Activated T-cell treated with anti-CD3 and anti-CD28 coated beads, Interleukin-2, amount 50 U/mL, for 72 hours (primary cell): ENCODE measurements around the gene FTSJ3. TPM values are rescaled to one million over a fixed set of nuclear protein-coding genes. Genes with fewer than 3 reads are reported as not detected.
"Not testable (repeated sequence)": the region's sequence is repeated elsewhere in the genome, so short reads cannot be mapped to it uniquely, and the experiment has no call there.

Experiments used
- ATAC-seq, 2 donors: fragments of 150-1000 bp; cut with Tn5 transposase; replicated peaks in 1 of 2; 2 replicates each; pipeline ENCODE4 v1.10.0; 2021; ENCODE audit warnings: moderate library complexity in 2 of 2, mild to moderate bottlenecking in 1 of 2
- DNase-seq, 2 donors: peaks; one replicate each; pipeline ENCODE4 v3.0.0; 2021 to 2022; ENCODE audit warnings: mixed read lengths in 1 of 2
- H3K27ac Mint-ChIP-seq: one replicate; pipeline ENCODE4 v1.8.0; 2022; ENCODE audit warnings: mild to moderate bottlenecking, moderate library complexity, mixed read lengths
- H3K27me3 Mint-ChIP-seq: one replicate; pipeline ENCODE4 v1.8.0; 2022; ENCODE audit warnings: low read depth, mixed read lengths
- H3K36me3 Mint-ChIP-seq, 2 donors: one replicate each; pipeline ENCODE4 v1.8.0; 2022; ENCODE audit warnings: mixed read lengths in 2 of 2, mild to moderate bottlenecking in 1 of 2; ENCODE audit not compliant: insufficient read depth in 2 of 2
- H3K4me1 Mint-ChIP-seq: one replicate; pipeline ENCODE4 v1.8.0; 2022; ENCODE audit warnings: low read depth, mixed read lengths
- H3K4me3 Mint-ChIP-seq, 2 donors: one replicate each; pipeline ENCODE4 v1.8.0; 2022; ENCODE audit warnings: mild to moderate bottlenecking in 2 of 2, mixed read lengths in 2 of 2, moderate library complexity in 2 of 2
- H3K9me3 Mint-ChIP-seq, 2 donors: one replicate each; pipeline ENCODE4 v1.8.0; 2022; ENCODE audit warnings: mixed read lengths in 2 of 2
- total RNA-seq, 2 donors: library from RNA; stranded (reverse); gene quantifications; one replicate each; pipeline ENCODE4 v1.2.3, GENCODE V29; 2022

Gene FTSJ3, protein sequence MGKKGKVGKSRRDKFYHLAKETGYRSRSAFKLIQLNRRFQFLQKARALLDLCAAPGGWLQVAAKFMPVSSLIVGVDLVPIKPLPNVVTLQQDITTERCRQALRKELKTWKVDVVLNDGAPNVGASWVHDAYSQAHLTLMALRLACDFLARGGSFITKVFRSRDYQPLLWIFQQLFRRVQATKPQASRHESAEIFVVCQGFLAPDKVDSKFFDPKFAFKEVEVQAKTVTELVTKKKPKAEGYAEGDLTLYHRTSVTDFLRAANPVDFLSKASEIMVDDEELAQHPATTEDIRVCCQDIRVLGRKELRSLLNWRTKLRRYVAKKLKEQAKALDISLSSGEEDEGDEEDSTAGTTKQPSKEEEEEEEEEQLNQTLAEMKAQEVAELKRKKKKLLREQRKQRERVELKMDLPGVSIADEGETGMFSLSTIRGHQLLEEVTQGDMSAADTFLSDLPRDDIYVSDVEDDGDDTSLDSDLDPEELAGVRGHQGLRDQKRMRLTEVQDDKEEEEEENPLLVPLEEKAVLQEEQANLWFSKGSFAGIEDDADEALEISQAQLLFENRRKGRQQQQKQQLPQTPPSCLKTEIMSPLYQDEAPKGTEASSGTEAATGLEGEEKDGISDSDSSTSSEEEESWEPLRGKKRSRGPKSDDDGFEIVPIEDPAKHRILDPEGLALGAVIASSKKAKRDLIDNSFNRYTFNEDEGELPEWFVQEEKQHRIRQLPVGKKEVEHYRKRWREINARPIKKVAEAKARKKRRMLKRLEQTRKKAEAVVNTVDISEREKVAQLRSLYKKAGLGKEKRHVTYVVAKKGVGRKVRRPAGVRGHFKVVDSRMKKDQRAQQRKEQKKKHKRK
- total RNA-seq = 10 to 100 TPM; 36.0 to 42.3 TPM

DNA sequence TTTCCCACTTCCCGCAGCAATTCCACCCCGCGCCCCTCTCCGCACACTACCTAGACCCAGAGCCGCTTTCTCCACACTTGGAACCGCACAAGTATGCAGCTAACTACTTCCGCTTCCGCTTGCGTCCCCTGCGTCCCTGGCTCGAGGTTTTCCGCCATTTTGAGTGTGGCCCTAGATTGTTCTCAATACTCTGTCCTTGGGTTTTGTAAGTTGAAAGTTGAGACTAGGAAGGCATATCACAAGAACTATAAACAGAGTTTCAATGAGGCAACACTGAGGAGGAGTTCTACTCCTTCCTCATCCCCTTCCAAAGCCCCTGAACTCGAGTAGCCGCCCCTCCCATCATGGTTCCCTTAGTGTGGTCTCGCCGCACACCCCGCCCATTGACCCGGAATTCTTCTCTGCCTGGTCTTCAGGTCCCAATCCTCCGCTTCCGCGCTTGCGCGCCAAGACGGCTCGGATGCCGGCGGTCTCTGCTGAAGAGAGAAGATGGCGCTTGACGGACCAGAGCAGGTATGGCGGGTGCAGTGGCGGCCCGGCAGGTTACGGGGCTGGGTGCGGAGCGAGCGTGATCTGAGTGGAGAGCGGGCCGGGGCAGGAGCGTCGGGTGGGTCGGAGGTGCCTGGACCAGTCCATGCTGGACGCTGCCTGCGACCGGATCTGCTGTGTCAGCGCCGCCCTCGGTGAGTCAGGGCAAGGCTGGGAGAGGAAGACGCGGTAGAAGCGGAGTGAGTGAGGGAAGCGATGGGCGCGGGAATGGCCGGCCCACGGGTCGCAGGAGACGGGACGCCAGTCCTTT is at the start of gene FTSJ3, which contains the start of gene PSMC5:
FTSJ3 (minus strand) TSS at position 662 of the 799 bp plus-strand sequence. CDS start 761 bp downstream, outside the sequence.
PSMC5 (plus strand) TSS at position 430 of the 799 bp plus-strand sequence; CDS start at position 490, 60 bp downstream.
- peak within 1 kb of the TSS; percentile 96 to 97 for H3K4me3 Mint-ChIP-seq
- peaks cover 15 to 36% of the 10 kb centered on the region in 2 donors for H3K36me3 Mint-ChIP-seq
- DNase-seq = peak; percentile 95 to 97
- peak; percentile 92 to 93 for ATAC-seq
- no peaks in the 10 kb centered on the region for H3K27me3 Mint-ChIP-seq
- no peaks in the 10 kb centered on the region for H3K9me3 Mint-ChIP-seq
- peaks cover 90% of the 10 kb centered on the region for H3K4me1 Mint-ChIP-seq
- peak within 1 kb of the TSS; percentile 98 for H3K27ac Mint-ChIP-seq

DNA sequence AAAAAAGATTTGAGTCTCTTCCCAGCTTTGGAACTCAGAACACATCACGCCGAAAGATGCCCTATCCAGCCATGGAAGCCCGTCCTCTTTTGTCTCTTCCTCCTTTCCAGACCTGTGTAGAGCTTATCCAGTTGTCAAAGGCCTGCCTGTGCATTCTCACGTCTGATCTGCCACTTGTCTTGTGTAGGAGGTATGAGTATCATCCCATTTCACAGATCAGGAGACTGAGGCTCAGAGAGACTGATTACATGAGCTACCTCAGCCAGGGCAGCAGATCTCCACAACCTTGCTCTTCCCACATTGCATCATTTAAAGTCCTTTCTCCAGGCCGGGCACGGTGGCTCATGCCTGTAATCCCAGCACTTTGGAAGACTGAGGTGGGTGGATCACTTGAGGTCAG is 47.2 kb upstream of the FTSJ3 start:
- H3K4me1 Mint-ChIP-seq, H3K36me3 Mint-ChIP-seq, H3K9me3 Mint-ChIP-seq, H3K27me3 Mint-ChIP-seq, H3K4me3 Mint-ChIP-seq, DNase-seq, ATAC-seq, H3K27ac Mint-ChIP-seq: not testable (repeated sequence)

DNA sequence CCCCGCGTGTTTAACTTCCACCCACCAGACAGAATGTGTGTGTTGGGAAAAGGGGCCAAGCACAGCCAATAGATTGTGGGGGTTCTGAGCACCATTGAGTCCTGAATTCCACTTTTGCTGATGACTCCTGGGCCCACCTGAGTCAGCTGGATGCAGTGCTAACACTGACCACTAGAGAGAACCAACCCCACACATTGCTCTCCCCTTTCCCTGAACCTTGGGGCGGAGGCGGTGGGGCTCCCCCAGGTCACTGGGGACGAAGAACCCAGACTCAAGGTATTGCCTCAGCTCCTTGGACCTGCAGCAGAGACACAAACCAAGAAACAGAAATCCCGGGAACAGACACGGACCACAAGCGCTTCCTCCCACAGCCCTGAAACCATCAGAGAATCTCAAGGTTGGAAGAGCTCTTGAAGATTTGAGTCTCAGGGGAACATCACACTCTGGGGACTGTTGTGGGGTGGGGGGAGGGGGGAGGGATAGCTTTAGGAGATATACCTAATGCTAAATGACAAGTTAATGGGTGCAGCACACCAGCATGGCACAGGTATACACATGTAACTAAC is 46.7 kb upstream of the FTSJ3 start:
- DNase-seq, H3K4me1 Mint-ChIP-seq, H3K36me3 Mint-ChIP-seq, ATAC-seq, H3K9me3 Mint-ChIP-seq, H3K27me3 Mint-ChIP-seq, H3K4me3 Mint-ChIP-seq, H3K27ac Mint-ChIP-seq: not testable (repeated sequence)

- H3K36me3 Mint-ChIP-seq, H3K4me3 Mint-ChIP-seq, DNase-seq, ATAC-seq, H3K4me1 Mint-ChIP-seq, H3K27me3 Mint-ChIP-seq, H3K27ac Mint-ChIP-seq, H3K9me3 Mint-ChIP-seq: not testable (repeated sequence)
Measured at GRCh38 chr17:63873577-63873976, 46.1 kb upstream of the FTSJ3 start, which contains the start of gene CSH2. Gene CSH2 (minus strand): TSS chr17:63873677. CDS start chr17:63873614, 63 bp downstream.

DNA sequence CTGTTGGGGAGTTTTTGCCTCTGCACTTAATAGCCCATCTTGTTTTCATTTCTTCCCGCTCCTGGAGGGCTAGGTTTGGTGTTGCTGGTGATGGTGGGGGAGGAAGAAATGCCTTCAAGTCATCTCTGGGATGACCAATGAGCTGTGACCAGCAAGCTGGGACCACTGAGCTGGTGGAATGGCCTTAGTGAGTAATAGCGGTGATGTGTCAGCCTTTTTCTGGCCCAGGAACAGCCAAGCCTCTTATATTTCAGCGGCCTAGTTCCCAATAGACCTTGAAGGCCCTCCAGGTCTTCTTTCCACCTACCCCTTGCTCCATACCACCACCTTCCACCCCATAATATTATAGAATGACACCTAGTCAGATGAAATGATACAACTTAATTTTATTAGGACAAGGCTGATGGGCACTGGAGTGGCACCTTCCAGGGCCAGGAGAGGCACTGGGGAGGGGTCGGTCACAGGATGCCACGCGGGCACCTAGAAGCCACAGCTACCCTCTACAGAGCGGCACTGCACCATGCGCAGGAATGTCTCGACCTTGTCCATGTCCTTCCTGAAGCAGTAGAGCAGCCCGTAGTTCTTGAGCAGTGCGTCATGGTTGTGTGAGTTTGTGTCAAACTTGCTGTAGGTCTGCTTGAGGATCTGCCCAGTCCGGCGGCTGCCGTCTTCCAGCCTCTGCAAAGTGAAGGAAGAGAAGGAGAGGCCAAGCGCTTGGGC is 44.3 kb upstream of the FTSJ3 start:
- H3K9me3 Mint-ChIP-seq, DNase-seq, H3K27me3 Mint-ChIP-seq, H3K27ac Mint-ChIP-seq, H3K4me3 Mint-ChIP-seq, H3K4me1 Mint-ChIP-seq, H3K36me3 Mint-ChIP-seq, ATAC-seq: not testable (repeated sequence)

DNA sequence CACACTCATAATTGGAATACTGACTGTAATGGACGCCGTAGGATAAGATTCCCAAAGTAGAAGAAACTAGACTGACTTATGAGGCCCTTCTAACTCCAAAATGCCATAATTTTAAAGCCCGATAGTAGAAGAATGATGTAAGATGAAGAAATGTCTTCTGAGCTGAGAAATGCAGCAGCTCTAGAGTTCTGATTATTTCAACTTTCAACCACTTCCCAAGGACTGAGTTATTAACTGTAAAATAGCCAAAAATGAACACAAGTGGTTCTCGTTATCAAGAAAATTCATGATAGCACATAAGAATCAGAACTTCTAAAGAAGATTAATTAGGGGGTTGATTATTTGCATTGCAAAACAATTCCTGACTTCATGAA is 42.8 kb upstream of the FTSJ3 start:
- not testable (repeated sequence) for H3K27me3 Mint-ChIP-seq, H3K27ac Mint-ChIP-seq, H3K9me3 Mint-ChIP-seq, H3K36me3 Mint-ChIP-seq, DNase-seq, H3K4me1 Mint-ChIP-seq, H3K4me3 Mint-ChIP-seq, ATAC-seq

DNA sequence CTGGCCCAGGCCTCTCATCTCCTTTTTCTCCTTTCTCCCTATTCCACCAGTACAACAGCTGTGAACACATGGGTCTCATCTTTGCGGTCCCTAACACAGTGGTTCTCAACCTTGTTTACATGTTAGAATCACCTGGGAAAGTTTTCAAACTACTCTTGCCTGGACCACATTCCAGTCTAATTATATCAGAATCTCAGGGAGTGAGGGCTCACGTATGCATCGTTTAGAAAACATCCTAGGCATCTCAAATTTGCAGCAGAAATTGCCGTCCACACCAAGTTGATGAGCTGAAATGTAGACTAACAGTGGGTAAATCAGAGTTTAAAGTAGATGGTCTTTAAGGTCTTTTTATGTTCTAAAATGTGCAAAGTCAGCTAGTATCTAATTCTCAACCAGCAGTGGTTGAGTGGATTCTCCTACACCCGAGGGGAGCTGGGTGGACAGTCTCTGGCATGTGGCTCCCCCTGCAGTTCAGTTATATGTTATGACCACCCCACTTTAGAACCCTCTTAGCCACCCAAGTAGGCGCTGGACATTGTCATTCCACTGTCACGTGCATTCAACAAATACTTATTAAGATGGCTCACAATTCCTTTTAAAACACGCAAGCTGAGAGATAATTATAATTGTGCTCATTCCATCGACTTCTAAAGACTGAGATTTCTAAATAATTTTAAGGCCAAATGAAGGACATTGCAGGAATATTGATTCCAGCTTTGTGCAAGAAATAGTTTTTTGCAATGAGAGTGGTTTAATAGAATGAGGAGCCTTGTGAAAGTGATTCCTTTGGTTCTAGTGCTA is 42.2 kb upstream of the FTSJ3 start:
- not testable (repeated sequence) for H3K27ac Mint-ChIP-seq, DNase-seq, H3K9me3 Mint-ChIP-seq, H3K27me3 Mint-ChIP-seq, H3K36me3 Mint-ChIP-seq, H3K4me1 Mint-ChIP-seq, H3K4me3 Mint-ChIP-seq
- peak in 1 of 2 donors; percentile 39 for ATAC-seq

- H3K4me1 Mint-ChIP-seq, DNase-seq, H3K9me3 Mint-ChIP-seq, H3K4me3 Mint-ChIP-seq, H3K27me3 Mint-ChIP-seq, H3K27ac Mint-ChIP-seq, ATAC-seq, H3K36me3 Mint-ChIP-seq: not testable (repeated sequence)
Measured at GRCh38 chr17:63866625-63867024, 39.2 kb upstream of the FTSJ3 start.

GRCh38 chr17:63859257-63859656 is 31.8 kb upstream of the FTSJ3 start:
- Mint-ChIP-seq H3K9me3 (no peaks in the 10 kb centered on the region), H3K27ac (no peak overlapping the region), H3K4me1 (no peaks in the 10 kb centered on the region), H3K36me3 (no peaks in the 10 kb centered on the region), H3K27me3 (peaks cover 8% of the 10 kb centered on the region), H3K4me3 (no peak overlapping the region)
- ATAC-seq (no peak), DNase-seq (no peak)

DNA sequence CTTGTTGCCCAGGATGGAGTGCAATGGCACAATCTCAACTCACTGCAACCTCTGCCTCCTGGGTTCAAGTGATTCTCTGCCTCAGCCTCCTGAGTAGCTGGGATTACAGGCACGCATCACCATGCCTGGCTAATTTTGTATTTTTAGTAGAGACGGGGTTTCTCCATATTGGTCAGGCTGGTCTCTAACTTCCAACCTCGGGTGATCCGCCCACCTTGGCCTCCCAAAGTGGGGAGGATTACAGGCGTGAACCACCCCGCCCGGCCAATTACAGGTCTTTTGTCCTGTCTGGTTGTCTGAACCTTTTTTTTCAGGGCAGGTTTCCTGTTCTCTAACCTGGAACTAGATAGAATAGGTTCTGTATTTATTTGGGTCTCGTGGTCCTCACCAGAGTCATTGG is 29.0 kb upstream of the FTSJ3 start:
- not testable (repeated sequence) for H3K27me3 Mint-ChIP-seq, H3K27ac Mint-ChIP-seq

GRCh38 chr17:63855185-63855584 is 27.7 kb upstream of the FTSJ3 start:
- peaks cover 6% of the 10 kb centered on the region for H3K27me3 Mint-ChIP-seq
- H3K27ac Mint-ChIP-seq = no peak overlapping the region
- H3K9me3 Mint-ChIP-seq = no peaks in the 10 kb centered on the region
- H3K4me1 Mint-ChIP-seq = no peaks in the 10 kb centered on the region
- no peak for DNase-seq
- no peak for ATAC-seq
- no peak overlapping the region for H3K4me3 Mint-ChIP-seq
- H3K36me3 Mint-ChIP-seq = no peaks in the 10 kb centered on the region

More for the DNA sequence above, 29.0 kb upstream of the FTSJ3 start:
- not testable (repeated sequence) for H3K36me3 Mint-ChIP-seq, ATAC-seq, H3K9me3 Mint-ChIP-seq, H3K4me1 Mint-ChIP-seq, DNase-seq, H3K4me3 Mint-ChIP-seq
